ENCODE data around the gene FIG4.
"Not testable (repeated sequence)": the region's sequence is repeated elsewhere in the genome, so short reads cannot be mapped to it uniquely, and the experiment has no call there.

The FIG4 gene

GRCh38 chr6:109794201-109794923, 103.3 kb downstream of the FIG4 start:
- DNase-seq (ENCODE audit: low read depth, low spot score): no peak

GRCh38 chr6:109795994-109796555, 105.0 kb downstream of the FIG4 start:
- DNase-seq (ENCODE audit: low read depth, low spot score): no peak

GRCh38 chr6:109799129-109799528, 108.0 kb downstream of the FIG4 start:
- no peak for DNase-seq (ENCODE audit: low read depth, low spot score)

GRCh38 chr6:109799664-109800063, 108.6 kb downstream of the FIG4 start:
- DNase-seq (ENCODE audit: low read depth, low spot score): no peak

- no peak for DNase-seq (ENCODE audit: low read depth, low spot score)
These were observed 109.7 kb downstream of the FIG4 start for GRCh38 chr6:109800771-109801170.

- no peak for DNase-seq (ENCODE audit: low read depth, low spot score)
These were observed 110.7 kb downstream of the FIG4 start for GRCh38 chr6:109801794-109802193.

- no peak for DNase-seq (ENCODE audit: low read depth, low spot score)
These were observed 112.9 kb downstream of the FIG4 start for GRCh38 chr6:109804020-109804419.

GRCh38 chr6:109807881-109808280, 116.8 kb downstream of the FIG4 start:
- DNase-seq (ENCODE audit: low read depth, low spot score): no peak

GRCh38 chr6:109808837-109809236, 117.7 kb downstream of the FIG4 start:
- DNase-seq (ENCODE audit: low read depth, low spot score): no peak

- no peak for DNase-seq (ENCODE audit: low read depth, low spot score)
These were observed 124.0 kb downstream of the FIG4 start for GRCh38 chr6:109815054-109815453.

GRCh38 chr6:109816452-109817374, 125.6 kb downstream of the FIG4 start:
- no peak for DNase-seq (ENCODE audit: low read depth, low spot score)

GRCh38 chr6:109820706-109821350, 129.7 kb downstream of the FIG4 start:
- no peak for DNase-seq (ENCODE audit: low read depth, low spot score)

GRCh38 chr6:109821428-109821827, 130.3 kb downstream of the FIG4 start:
- no peak for DNase-seq (ENCODE audit: low read depth, low spot score)

GRCh38 chr6:109824105-109824504, 133.0 kb downstream of the FIG4 start:
- DNase-seq (ENCODE audit: low read depth, low spot score): no peak

GRCh38 chr6:109826551-109826950, 135.5 kb downstream of the FIG4 start:
- DNase-seq (ENCODE audit: low read depth, low spot score): no peak

- DNase-seq (ENCODE audit: low read depth, low spot score): not testable (repeated sequence)
These were observed 140.3 kb downstream of the FIG4 start for GRCh38 chr6:109831352-109831751.

GRCh38 chr6:109834131-109834530, 143.0 kb downstream of the FIG4 start:
- no peak for DNase-seq (ENCODE audit: low read depth, low spot score)

GRCh38 chr6:109834595-109835437, 143.7 kb downstream of the FIG4 start:
- no peak for DNase-seq (ENCODE audit: low read depth, low spot score)

- no peak for DNase-seq (ENCODE audit: low read depth, low spot score)
These were observed 148.9 kb downstream of the FIG4 start for GRCh38 chr6:109840034-109840433.

- DNase-seq (ENCODE audit: low read depth, low spot score): no peak
These were observed 149.7 kb downstream of the FIG4 start for GRCh38 chr6:109840796-109841195.

GRCh38 chr6:109841869-109842268, 150.8 kb downstream of the FIG4 start:
- DNase-seq (ENCODE audit: low read depth, low spot score): no peak
